Endothelial cell of umbilical vein (primary cell): ENCODE measurements around the gene DERA. TPM values are rescaled to one million over a fixed set of nuclear protein-coding genes. Genes with fewer than 3 reads are reported as not detected.

Source experiments
- BruUV-seq: library from RNA; stranded (reverse); fragments of 400-500 nt; replicated peaks from 2 replicates; lab custom pipeline; 2021; lab: Mats Ljungman, UMichigan
- CTCF ChIA-PET: fragments of 300-600, 350-600 bp; sonication (Branson Sonifier 250); formaldehyde crosslinking; loops from one replicate; lab custom pipeline; 2021; ENCODE audit warnings: antibody characterized with exemption, inconsistent platforms; lab: Charles Lee
- POLR2A ChIA-PET: fragments of 300-600, 350-600 bp; sonication (Branson Sonifier 250); formaldehyde crosslinking; loops from one replicate; lab custom pipeline; 2021; ENCODE audit warnings: antibody characterized with exemption, inconsistent platforms; lab: Charles Lee
- DNase-seq: peaks from one replicate; pipeline ENCODE4 v3.0.0-alpha.2; 2011; ENCODE audit warnings: low read depth, low spot score
- FAIRE-seq: peaks from 2 replicates; lab custom pipeline; 2011; peaks lifted over from hg19 to GRCh38; lab: Jason Lieb, UNC
- H2AFZ ChIP-seq: 2 replicates; pipeline ENCODE4 v1.6.0; 2012; ENCODE audit warnings: low read depth, low read length, control low read depth, inconsistent platforms
- H3K27ac ChIP-seq: 2 replicates; pipeline ENCODE4 v1.5.1; 2011; ENCODE audit warnings: low read depth, mild to moderate bottlenecking, control low read depth, low read length, moderate library complexity; ENCODE audit not compliant: insufficient read depth
- H3K27me3 ChIP-seq, 2 experiments: 2 replicates each; pipeline versions ENCODE4 v1.6.0 to v1.6.1; 2011; ENCODE audit warnings: low read length in 2 of 2, mixed read lengths in 1 of 2; ENCODE audit not compliant: control insufficient read depth in 2 of 2, insufficient read depth in 2 of 2
- H3K36me3 ChIP-seq, 2 experiments: 2 replicates in 1 of 2; 3 replicates in 1 of 2; pipeline ENCODE4 v1.5.1; 2011; ENCODE audit warnings: low read length in 2 of 2, mild to moderate bottlenecking in 1 of 2, moderate library complexity in 1 of 2; ENCODE audit not compliant: control insufficient read depth in 2 of 2, insufficient read depth in 2 of 2; ENCODE audit errors: extremely low read depth in 1 of 2
- H3K4me1 ChIP-seq: 3 replicates; pipeline ENCODE4 v1.5.1; 2011; ENCODE audit warnings: mild to moderate bottlenecking, low read length; ENCODE audit not compliant: control insufficient read depth, insufficient read depth; ENCODE audit errors: extremely low read depth
- H3K4me2 ChIP-seq: 2 replicates; pipeline ENCODE4 v1.6.1; 2011; ENCODE audit warnings: low read length, control low read depth, mixed read lengths; ENCODE audit not compliant: insufficient read depth
- H3K4me3 ChIP-seq, 3 experiments: fragments of 200-600 bp in 1 of 3; sonication (generic), shearing (Covaris generic) in 1 of 3; replicated peaks in 1 of 3; 2 replicates each; pipeline ENCODE4 v1.5.1; 2011 to 2016; ENCODE audit warnings: control low read depth in 3 of 3, low read length in 3 of 3, mild to moderate bottlenecking in 2 of 3, inconsistent platforms in 1 of 3, low read depth in 1 of 3, moderate library complexity in 1 of 3; ENCODE audit not compliant: insufficient read depth in 1 of 3
- H3K79me2 ChIP-seq: 2 replicates; pipeline ENCODE4 v1.6.0; 2012; ENCODE audit warnings: low read length, inconsistent platforms; ENCODE audit not compliant: control insufficient read depth, insufficient read depth
- H3K9ac ChIP-seq: replicated peaks from 2 replicates; pipeline ENCODE3; 2011; ENCODE audit warnings: low read length, control low read depth; ENCODE audit not compliant: insufficient read depth; ENCODE audit errors: extremely low read depth
- H3K9me1 ChIP-seq: replicated peaks from 3 replicates; pipeline ENCODE4 v1.6.0; 2011; ENCODE audit warnings: mild to moderate bottlenecking, low read length; ENCODE audit not compliant: control insufficient read depth, insufficient read depth; ENCODE audit errors: extremely low read depth
- H3K9me3 ChIP-seq: replicated peaks from 2 replicates; pipeline ENCODE4 v1.5.1; 2012; ENCODE audit warnings: low read length, inconsistent platforms; ENCODE audit not compliant: control insufficient read depth, insufficient read depth
- H4K20me1 ChIP-seq: replicated peaks from 2 replicates; pipeline ENCODE3; 2011; ENCODE audit warnings: mild to moderate bottlenecking, low read length; ENCODE audit not compliant: control insufficient read depth, insufficient read depth; ENCODE audit errors: extremely low read depth
- CTCF ChIP-seq, 2 donors: IDR thresholded peaks; 1 replicate in 1 of 2; 2 replicates in 1 of 2; pipeline ENCODE4 v1.5.1; 2011; ENCODE audit warnings: low read length in 2 of 2, mild to moderate bottlenecking in 2 of 2, moderate library complexity in 2 of 2, control low read depth in 1 of 2, inconsistent platforms in 1 of 2, low read depth in 1 of 2; ENCODE audit not compliant: insufficient read depth in 1 of 2; ENCODE audit errors: extremely low read depth in 1 of 2
- EZH2 ChIP-seq: IDR thresholded peaks from 2 replicates; pipeline ENCODE4 v1.6.1; 2012; ENCODE audit warnings: borderline replicate concordance, low read depth, mild to moderate bottlenecking, moderate library complexity, low read length, inconsistent platforms; ENCODE audit not compliant: severe bottlenecking
- FOS ChIP-seq: IDR thresholded peaks from 2 replicates; pipeline ENCODE4 v1.6.1; 2011; ENCODE audit warnings: mild to moderate bottlenecking, low read length, moderate library complexity, borderline replicate concordance; ENCODE audit not compliant: insufficient read depth
- MYC ChIP-seq: IDR thresholded peaks from one replicate; pipeline ENCODE4 v1.6.1; 2011; ENCODE audit warnings: mild to moderate bottlenecking, low read depth, low read length
- POLR2AphosphoS5 ChIP-seq: IDR thresholded peaks from 2 replicates; pipeline ENCODE4 v1.6.1; 2012; ENCODE audit warnings: low read depth, mild to moderate bottlenecking, control low read depth, low read length, moderate library complexity; ENCODE audit not compliant: insufficient read depth
- dilution Hi-C: fragments of 300-500 bp; cut with MboI; formaldehyde crosslinking; loops from one replicate; pipeline ENCODE4 v1.15.0; 2019; ENCODE audit warnings: low sequenced_read_pairs; ENCODE audit not compliant: extremely low pct_ligation_motif_present
- intact Hi-C: fragments of 100-400 bp; cut with micrococcal nuclease; formaldehyde crosslinking; loops from one replicate; pipeline ENCODE4 v1.10.0; 2022
- polyA plus RNA-seq, 4 experiments: library from polyadenylated mRNA; depleted of rRNA in 3 of 4; stranded (reverse) in 3 of 4; unstranded in 1 of 4; fragments of >200 nt; gene quantifications; 2 replicates each; pipeline versions ENCODE4 v1.2.1 to v1.2.3, GENCODE V29; 2011 to 2012; ENCODE audit warnings: missing spikeins in 1 of 4
- total RNA-seq: library from RNA; stranded (reverse); gene quantifications from 2 replicates; pipeline ENCODE4 v1.2.3, GENCODE V29; 2021

DERA gene
- total and polyA plus RNA-seq, 2 donors (not counting 3 experiments of a cell fraction or from before 2014, with no cell fraction given): 19.8 to 41.5 TPM

GRCh38 chr12:15937902-15938301 lies 26.8 kb downstream of the DERA start:
- Histone ChIP-seq H3K4me3 (no peak overlapping the region), H3K27ac (no peak overlapping the region), H3K36me3 (no peaks in the 10 kb centered on the region), H3K4me1 (no peaks in the 10 kb centered on the region), H3K9ac (no peak overlapping the region), H3K27me3 (no peaks in the 10 kb centered on the region), H3K9me3 (no peaks in the 10 kb centered on the region), H3K79me2 (peaks cover 25% of the 10 kb centered on the region), H2AFZ (no peak overlapping the region), H4K20me1 (no peaks in the 10 kb centered on the region), H3K9me1 (no peaks in the 10 kb centered on the region), H3K4me2 (no peak overlapping the region)
- no peak for TF ChIP-seq FOS
- TF ChIP-seq CTCF (IDR thresholded peaks at IDR 0.05; ENCODE audit: extremely low read depth in 1 of 2, insufficient read depth in 1 of 2, low read depth in 1 of 2, low read length in 2 of 2): no peak
- no peak for TF ChIP-seq MYC
- TF ChIP-seq POLR2AphosphoS5: no peak
- no peak for TF ChIP-seq EZH2
- POLR2A ChIA-PET: no interaction called here
- CTCF ChIA-PET: interaction anchor here (1.3 to 1.7 kb wide), 3 partner anchors 10 to 39 kb away, joined by 3 to 5 read pairs (median 3); partner anchors contain the start of gene DERA
- intact Hi-C loops (no loop called here), dilution Hi-C loops (no loop called here)
- no TSS peak for BruUV-seq
- DNase-seq (no peak), FAIRE-seq (no peak)

GRCh38 chr12:15939111-15939510 lies 28.0 kb downstream of the DERA start:
- no peaks in the 10 kb centered on the region for H3K27me3 ChIP-seq
- no peak for DNase-seq
- FAIRE-seq: no peak
- no peak overlapping the region for H3K27ac ChIP-seq
- ChIA-PET POLR2A (no interaction called here), CTCF (interaction anchor here (0.9 to 1.7 kb wide), 3 partner anchors 9 to 40 kb away, joined by 3 to 5 read pairs (median 3); partner anchors contain the start of gene DERA)
- no peaks in the 10 kb centered on the region for H4K20me1 ChIP-seq
- H3K36me3 ChIP-seq: no peaks in the 10 kb centered on the region
- no peak overlapping the region for H3K4me3 ChIP-seq
- no peak overlapping the region for H3K4me2 ChIP-seq
- H2AFZ ChIP-seq: no peak overlapping the region
- TF ChIP-seq EZH2: no peak
- peaks cover 21% of the 10 kb centered on the region for H3K79me2 ChIP-seq
- H3K4me1 ChIP-seq: no peaks in the 10 kb centered on the region
- intact Hi-C loops (no loop called here), dilution Hi-C loops (no loop called here)
- H3K9me3 ChIP-seq: no peaks in the 10 kb centered on the region
- no peaks in the 10 kb centered on the region for H3K9me1 ChIP-seq
- no peak overlapping the region for H3K9ac ChIP-seq
- BruUV-seq: no TSS peak
